HCT116 (cell line): ENCODE results near the gene UVRAG. TPM values are rescaled to one million over a fixed set of nuclear protein-coding genes. Genes with fewer than 3 reads are reported as not detected.

Source experiments
- ATAC-seq: fragments of 200-7000 bp; cut with Tn5 transposase; 2 replicates; pipeline ENCODE4 v1.9.1; 2020; ENCODE audit warnings: mild to moderate bottlenecking, moderate library complexity
- BruUV-seq: library from RNA; stranded (reverse); fragments of 400-500 nt; replicated peaks from 2 replicates; lab custom pipeline; 2021; lab: Mats Ljungman, UMichigan
- CTCF ChIA-PET: fragments of 300-600 bp; sonication (Branson Sonifier 250); formaldehyde crosslinking; loops from one replicate; lab custom pipeline; 2021; ENCODE audit warnings: antibody characterized with exemption; lab: Charles Lee
- POLR2A ChIA-PET: fragments of 300-600, 350-600 bp; sonication (Branson Sonifier 250); formaldehyde crosslinking; loops from one replicate; lab custom pipeline; 2021; ENCODE audit warnings: antibody characterized with exemption; lab: Charles Lee
- RAD21 ChIA-PET, 2 experiments: fragments of 300-600 bp; sonication (Branson Sonifier 250); formaldehyde crosslinking; loops; one replicate each; lab custom pipeline; 2023; ENCODE audit warnings: low total read pairs in 2 of 2; ENCODE audit not compliant: uncharacterized antibody in 2 of 2, unreplicated experiment in 2 of 2, low non-redundant PET in 1 of 2; lab: Charles Lee
- DNase-seq: peaks from one replicate; pipeline ENCODE4 v3.0.0-alpha.2; 2010; ENCODE audit warnings: low read depth, low spot score
- H2AFZ ChIP-seq: fragments of 200-600 bp; shearing (Covaris generic), sonication (generic); 2 replicates; pipeline ENCODE4 v1.6.1; 2017; ENCODE audit warnings: low read depth, mixed run types, mixed read lengths, antibody characterized with exemption, low read length; ENCODE audit not compliant: poor library complexity, severe bottlenecking
- H3K27ac ChIP-seq: 2 replicates; pipeline ENCODE4 v1.5.1; 2012; ENCODE audit warnings: low read depth, low read length
- H3K27me3 ChIP-seq: fragments of 200-600 bp; sonication (generic); 2 replicates; pipeline ENCODE4 v1.6.1; 2016; ENCODE audit warnings: mixed run types, low read length, mixed read lengths; ENCODE audit not compliant: insufficient read depth
- H3K36me3 ChIP-seq, 2 experiments: fragments of 200-500 bp in 1 of 2; fragments of 200-600 bp in 1 of 2; sonication (Bioruptor generic) in 1 of 2; sonication (generic) in 1 of 2; 2 replicates each; pipeline versions ENCODE4 v1.5.1 to v1.6.1; 2014 to 2016; ENCODE audit warnings: low read length in 2 of 2, inconsistent platforms in 1 of 2, mixed read lengths in 1 of 2, mixed run types in 1 of 2; ENCODE audit not compliant: insufficient read depth in 2 of 2, control insufficient read depth in 1 of 2
- H3K4me1 ChIP-seq, 2 experiments: fragments of 200-600 bp in 1 of 2; sonication (generic) in 1 of 2; 2 replicates each; pipeline versions ENCODE4 v1.5.1 to v1.6.1; 2012 to 2017; ENCODE audit warnings: low read length in 2 of 2, inconsistent platforms in 1 of 2, mild to moderate bottlenecking in 1 of 2, mixed read lengths in 1 of 2, mixed run types in 1 of 2, moderate library complexity in 1 of 2; ENCODE audit not compliant: insufficient read depth in 2 of 2, control insufficient read depth in 1 of 2
- H3K4me2 ChIP-seq: fragments of 200-600 bp; sonication (generic); 2 replicates; pipeline ENCODE4 v1.6.1; 2017; ENCODE audit warnings: mixed run types, low read length, mixed read lengths
- H3K4me3 ChIP-seq, 2 experiments: fragments of 200-600 bp in 1 of 2; sonication (generic) in 1 of 2; replicated peaks in 1 of 2; 2 replicates each; pipeline ENCODE4 v1.5.1; 2011 to 2016; ENCODE audit warnings: low read length in 2 of 2, control low read depth in 1 of 2, low read depth in 1 of 2, mild to moderate bottlenecking in 1 of 2, mixed read lengths in 1 of 2, mixed run types in 1 of 2
- H3K79me2 ChIP-seq: fragments of 200-600 bp; sonication (generic); 2 replicates; pipeline ENCODE4 v1.6.1; 2017; ENCODE audit warnings: mild to moderate bottlenecking, mixed run types, low read length, moderate library complexity, mixed read lengths; ENCODE audit not compliant: insufficient read depth
- H3K9ac ChIP-seq: fragments of 200-600 bp; sonication (generic); 2 replicates; pipeline ENCODE4 v1.6.1; 2016; ENCODE audit warnings: low read length, mixed read lengths
- H3K9me2 ChIP-seq: fragments of 200-600 bp; sonication (generic), shearing (Covaris generic); 2 replicates; pipeline ENCODE4 v1.6.1; 2017; ENCODE audit warnings: mixed run types, mild to moderate bottlenecking, moderate library complexity; ENCODE audit not compliant: insufficient read depth
- H3K9me3 ChIP-seq, 2 experiments: fragments of 200-500 bp in 1 of 2; fragments of 200-600 bp in 1 of 2; sonication (Bioruptor generic) in 1 of 2; sonication (generic) in 1 of 2; 2 replicates each; pipeline ENCODE4 v1.6.1; 2014 to 2017; ENCODE audit warnings: low read length in 2 of 2, mixed read lengths in 2 of 2, inconsistent platforms in 1 of 2, low read depth in 1 of 2, mild to moderate bottlenecking in 1 of 2, mixed run types in 1 of 2, moderate library complexity in 1 of 2; ENCODE audit not compliant: control insufficient read depth in 1 of 2, insufficient read depth in 1 of 2
- H4K20me1 ChIP-seq: fragments of 200-600 bp; sonication (generic), shearing (Covaris generic); 2 replicates; pipeline ENCODE4 v1.6.1; 2017; ENCODE audit warnings: mixed run types, mild to moderate bottlenecking, moderate library complexity; ENCODE audit not compliant: insufficient read depth
- CEBPB ChIP-seq: IDR thresholded peaks from 2 replicates; pipeline ENCODE4 v1.6.1; 2012; ENCODE audit warnings: low read depth
- ELF1 ChIP-seq: IDR thresholded peaks from 2 replicates; pipeline ENCODE4 v1.6.1; 2012; ENCODE audit warnings: low read depth, borderline replicate concordance
- JUND ChIP-seq: IDR thresholded peaks from 2 replicates; pipeline ENCODE4 v1.6.1; 2012
- POLR2A ChIP-seq: IDR thresholded peaks from 2 replicates; pipeline ENCODE4 v1.7.0; 2011; ENCODE audit warnings: borderline replicate concordance; ENCODE audit not compliant: insufficient read depth, insufficient read length; ENCODE audit errors: extremely low read depth
- POLR2AphosphoS5 ChIP-seq: IDR thresholded peaks from 2 replicates; pipeline ENCODE4 v1.6.1; 2011; ENCODE audit warnings: mild to moderate bottlenecking, low read depth, low read length, moderate library complexity
- REST ChIP-seq: IDR thresholded peaks from 2 replicates; pipeline ENCODE4 v1.6.1; 2012; ENCODE audit warnings: low read depth
- SRF ChIP-seq: IDR thresholded peaks from 2 replicates; pipeline ENCODE4 v1.6.1; 2012; ENCODE audit warnings: low read depth
- ZBTB33 ChIP-seq: IDR thresholded peaks from 2 replicates; pipeline ENCODE4 v1.6.1; 2011; ENCODE audit warnings: mild to moderate bottlenecking, low read length, moderate library complexity; ENCODE audit not compliant: insufficient replicate concordance; ENCODE audit errors: extremely low read depth
- ZFX ChIP-seq: fragments of 450-650 bp; IDR thresholded peaks from 2 replicates; pipeline ENCODE4 v1.6.1; 2017
- intact Hi-C: fragments of 100-400 bp; cut with micrococcal nuclease; formaldehyde crosslinking; loops from 2 replicates; pipeline ENCODE4 v1.10.0; 2022
- total RNA-seq: library from RNA; stranded (reverse); gene quantifications from one replicate; pipeline ENCODE4 v1.2.1, GENCODE V29; 2021; ENCODE audit not compliant: unreplicated experiment
- TF ChIP-seq, protein P1 (sequence below): IDR thresholded peaks from 2 replicates; pipeline ENCODE4 v1.6.1; 2012

Gene UVRAG
- total RNA-seq, 1 experiment from 2014 or later: 12.3 TPM

- no peaks in the 10 kb centered on the region for H3K4me1 ChIP-seq
- CTCF ChIA-PET: no interaction called here
- H3K9me3 ChIP-seq: no peaks in the 10 kb centered on the region
- H3K79me2 ChIP-seq: no peaks in the 10 kb centered on the region
- intact Hi-C loops: no loop called here
- POLR2A ChIA-PET: no interaction called here
- ATAC-seq (no peak), DNase-seq (no peak)
- H3K4me2 ChIP-seq: no peak overlapping the region
- RAD21 ChIA-PET: no interaction called here
- H4K20me1 ChIP-seq: no peaks in the 10 kb centered on the region
- H2AFZ ChIP-seq: no peak overlapping the region
- no peaks in the 10 kb centered on the region for H3K36me3 ChIP-seq
- no peak overlapping the region for H3K4me3 ChIP-seq
- no peak overlapping the region for H3K9ac ChIP-seq
- TF ChIP-seq REST (no peak), POLR2A (no peak), CEBPB (no peak), ZBTB33 (no peak), ELF1 (no peak), POLR2AphosphoS5 (no peak), JUND (no peak), SRF (no peak), ZFX (no peak)
- TF ChIP-seq, protein P1, sequence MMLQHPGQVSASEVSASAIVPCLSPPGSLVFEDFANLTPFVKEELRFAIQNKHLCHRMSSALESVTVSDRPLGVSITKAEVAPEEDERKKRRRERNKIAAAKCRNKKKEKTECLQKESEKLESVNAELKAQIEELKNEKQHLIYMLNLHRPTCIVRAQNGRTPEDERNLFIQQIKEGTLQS: no peak
- H3K27me3 ChIP-seq: no peaks in the 10 kb centered on the region
- no peaks in the 10 kb centered on the region for H3K9me2 ChIP-seq
- no peak overlapping the region for H3K27ac ChIP-seq
- no TSS peak for BruUV-seq
Observed at GRCh38 chr11:75930534-75930933, 115.5 kb downstream of the UVRAG start.
